ENCODE data around the gene MRPS15. TPM values are rescaled to one million over a fixed set of nuclear protein-coding genes. Genes with fewer than 3 reads are reported as not detected.
A peak's percentile ranks its signal among the peaks of the same experiment; 100 is the strongest.

Gene MRPS15
- total RNA-seq, 1 experiment from 2014 or later, result 213 TPM

DNA sequence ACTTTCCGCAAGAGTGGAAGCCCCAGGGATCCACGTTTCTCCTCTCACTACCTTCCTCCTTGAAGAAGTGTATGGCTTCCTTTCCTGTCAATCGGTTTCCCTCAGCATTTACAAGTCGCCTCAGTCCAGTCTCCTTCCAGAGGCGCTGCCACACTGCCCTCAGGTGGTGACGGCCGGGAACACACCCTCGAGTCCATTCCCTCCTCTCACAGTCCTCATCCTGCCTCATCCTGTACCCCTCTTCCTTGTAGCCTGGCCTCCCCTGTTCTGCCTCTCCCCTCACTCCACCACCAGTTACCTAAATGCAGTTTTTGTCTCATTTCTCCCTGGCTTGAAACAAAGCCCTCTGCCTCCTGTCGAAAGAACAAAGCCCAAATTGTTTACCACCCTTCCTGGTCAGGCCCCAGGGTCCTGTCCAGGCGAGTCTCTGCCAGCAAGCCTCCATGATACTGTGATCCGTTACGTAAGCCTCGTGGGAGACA is 43.3 kb downstream of the MRPS15 start:
- no peak for TF ChIP-seq EZH2 (IDR thresholded peaks at IDR 0.05; ENCODE audit: low read length, unreplicated experiment)
- TF ChIP-seq, protein P1, sequence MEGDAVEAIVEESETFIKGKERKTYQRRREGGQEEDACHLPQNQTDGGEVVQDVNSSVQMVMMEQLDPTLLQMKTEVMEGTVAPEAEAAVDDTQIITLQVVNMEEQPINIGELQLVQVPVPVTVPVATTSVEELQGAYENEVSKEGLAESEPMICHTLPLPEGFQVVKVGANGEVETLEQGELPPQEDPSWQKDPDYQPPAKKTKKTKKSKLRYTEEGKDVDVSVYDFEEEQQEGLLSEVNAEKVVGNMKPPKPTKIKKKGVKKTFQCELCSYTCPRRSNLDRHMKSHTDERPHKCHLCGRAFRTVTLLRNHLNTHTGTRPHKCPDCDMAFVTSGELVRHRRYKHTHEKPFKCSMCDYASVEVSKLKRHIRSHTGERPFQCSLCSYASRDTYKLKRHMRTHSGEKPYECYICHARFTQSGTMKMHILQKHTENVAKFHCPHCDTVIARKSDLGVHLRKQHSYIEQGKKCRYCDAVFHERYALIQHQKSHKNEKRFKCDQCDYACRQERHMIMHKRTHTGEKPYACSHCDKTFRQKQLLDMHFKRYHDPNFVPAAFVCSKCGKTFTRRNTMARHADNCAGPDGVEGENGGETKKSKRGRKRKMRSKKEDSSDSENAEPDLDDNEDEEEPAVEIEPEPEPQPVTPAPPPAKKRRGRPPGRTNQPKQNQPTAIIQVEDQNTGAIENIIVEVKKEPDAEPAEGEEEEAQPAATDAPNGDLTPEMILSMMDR (conservative IDR thresholded peaks at IDR 0.05; ENCODE audit: low read depth, low read length), result peak; percentile 94
- ATAC-seq (peak; percentile 92), DNase-seq (peak; percentile 95)
- no peak overlapping the region for H3K27ac ChIP-seq (ENCODE audit: low read length)
- POLR2A ChIA-PET (ENCODE audit: unreplicated experiment), result no interaction called here
- no peaks in the 10 kb centered on the region for H3K9me2 ChIP-seq (replicated peaks; ENCODE audit: low read length)
- H3K4me3 ChIP-seq (ENCODE audit: low read length), result no peak overlapping the region
- no peaks in the 10 kb centered on the region for H3K36me3 ChIP-seq (ENCODE audit: low read depth, low read length)
- H3K79me2 ChIP-seq (ENCODE audit: low read length), result no peaks in the 10 kb centered on the region
- H2AFZ ChIP-seq (ENCODE audit: low read length), result peak overlapping the region; percentile 89
- H3K9ac ChIP-seq (ENCODE audit: low read length), result no peak overlapping the region
- H3K4me1 ChIP-seq (ENCODE audit: insufficient read depth, low read length), result peaks cover 18% of the 10 kb centered on the region
- peak overlapping the region; percentile 65 for H3K4me2 ChIP-seq (ENCODE audit: low read length)
- H3F3A ChIP-seq (ENCODE audit: low read length, unreplicated experiment), result no peaks in the 10 kb centered on the region
- no peaks in the 10 kb centered on the region for H4K20me1 ChIP-seq (ENCODE audit: low read length)
- H3K27me3 ChIP-seq (ENCODE audit: low read length), result no peaks in the 10 kb centered on the region
- CTCF ChIA-PET, result interaction anchor here (1.0 kb wide), 1 partner anchor 78 kb away, joined by 3 read pairs; no protein-coding TSS in a partner anchor
- BruUV-seq (replicated peaks), result no TSS peak
- H3K9me3 ChIP-seq (ENCODE audit: low read length), result no peaks in the 10 kb centered on the region
- intact Hi-C loops (cut with micrococcal nuclease), result loop anchor here (1.0 to 2.0 kb wide), 3 partner anchors 52 to 124 kb away; no protein-coding TSS in a partner anchor

DNA sequence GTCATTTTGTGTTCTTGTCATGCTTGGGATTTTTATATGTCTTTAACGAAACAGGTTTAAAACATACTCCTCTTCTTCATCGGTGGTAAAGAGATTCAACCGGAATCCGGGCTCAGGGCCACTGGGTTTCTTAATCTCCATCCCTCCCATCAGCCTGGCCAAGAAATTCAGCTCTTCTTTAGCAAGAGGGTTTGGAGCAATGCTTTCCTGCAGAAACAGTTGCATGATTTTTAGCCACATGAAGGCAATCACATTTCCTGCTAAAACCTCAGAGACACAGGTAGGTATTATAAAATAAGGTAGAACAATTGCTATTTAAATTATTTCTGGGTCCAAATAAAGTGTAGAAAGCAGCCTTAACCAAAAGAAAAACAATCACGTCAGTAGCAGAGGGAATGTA is 43.8 kb downstream of the MRPS15 start:
- Histone ChIP-seq H3F3A (ENCODE audit: low read length, unreplicated experiment) (no peaks in the 10 kb centered on the region), H3K4me3 (ENCODE audit: low read length) (no peak overlapping the region), H2AFZ (ENCODE audit: low read length) (peak overlapping the region; percentile 89), H3K4me2 (ENCODE audit: low read length) (peak overlapping the region; percentile 65), H3K9me3 (ENCODE audit: low read length) (no peaks in the 10 kb centered on the region), H3K79me2 (ENCODE audit: low read length) (no peaks in the 10 kb centered on the region), H3K9ac (ENCODE audit: low read length) (no peak overlapping the region), H4K20me1 (ENCODE audit: low read length) (no peaks in the 10 kb centered on the region), H3K27me3 (ENCODE audit: low read length) (no peaks in the 10 kb centered on the region), H3K4me1 (ENCODE audit: insufficient read depth, low read length) (peaks cover 14% of the 10 kb centered on the region), H3K36me3 (ENCODE audit: low read depth, low read length) (no peaks in the 10 kb centered on the region), H3K9me2 (replicated peaks; ENCODE audit: low read length) (no peaks in the 10 kb centered on the region), H3K27ac (ENCODE audit: low read length) (no peak overlapping the region)
- TF ChIP-seq, protein P1 (conservative IDR thresholded peaks at IDR 0.05; ENCODE audit: low read depth, low read length), result no peak
- TF ChIP-seq EZH2phosphoT487 (IDR thresholded peaks at IDR 0.05; ENCODE audit: borderline replicate concordance, low read length), result no peak
- TF ChIP-seq EZH2 (IDR thresholded peaks at IDR 0.05; ENCODE audit: low read length, unreplicated experiment), result no peak
- DNase-seq, result no peak
- intact Hi-C loops (cut with micrococcal nuclease), result loop anchor here (1.0 to 2.0 kb wide), 3 partner anchors 51 to 124 kb away; no protein-coding TSS in a partner anchor
- no peak for ATAC-seq
- ChIA-PET CTCF (interaction anchor here (1.0 kb wide), 1 partner anchor 77 kb away, joined by 3 read pairs; no protein-coding TSS in a partner anchor), POLR2A (ENCODE audit: unreplicated experiment) (interaction anchor here (0.5 kb wide), 1 partner anchor 48 kb away, joined by 5 read pairs; no protein-coding TSS in a partner anchor)
- BruUV-seq (replicated peaks), result no TSS peak

DNA sequence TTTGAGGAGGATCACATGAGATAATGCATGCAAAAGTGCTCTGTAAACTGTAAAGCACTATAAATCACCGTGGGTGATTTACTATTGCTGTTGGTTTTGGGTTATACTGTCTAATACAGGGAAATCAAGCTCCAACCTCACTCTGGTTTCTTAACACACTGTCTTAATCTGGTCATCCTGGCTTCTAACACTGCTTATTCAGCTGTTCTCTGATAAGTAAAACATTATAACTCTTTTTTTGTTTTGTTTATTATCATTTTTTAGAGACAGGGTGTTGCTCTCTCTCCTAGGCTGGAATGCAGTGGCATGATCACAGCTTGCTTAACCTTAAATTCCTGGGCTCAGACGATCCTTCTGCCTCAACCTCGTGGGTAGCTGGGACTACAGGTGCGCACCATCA is 44.6 kb downstream of the MRPS15 start:
- intact Hi-C loops (cut with micrococcal nuclease), result no loop called here

More for the DNA sequence above, 44.6 kb downstream of the MRPS15 start:
- TF ChIP-seq EZH2 (IDR thresholded peaks at IDR 0.05; ENCODE audit: low read length, unreplicated experiment) (no peak), EZH2phosphoT487 (IDR thresholded peaks at IDR 0.05; ENCODE audit: borderline replicate concordance, low read length) (no peak)
- TF ChIP-seq, protein P1 (conservative IDR thresholded peaks at IDR 0.05; ENCODE audit: low read depth, low read length), result no peak
- H3K4me1 ChIP-seq (ENCODE audit: insufficient read depth, low read length), result peaks cover 14% of the 10 kb centered on the region
- no TSS peak for BruUV-seq (replicated peaks)
- H3K4me2 ChIP-seq (ENCODE audit: low read length), result no peak overlapping the region
- H3K9me3 ChIP-seq (ENCODE audit: low read length), result no peaks in the 10 kb centered on the region
- H3K9ac ChIP-seq (ENCODE audit: low read length), result no peak overlapping the region
- H3F3A ChIP-seq (ENCODE audit: low read length, unreplicated experiment), result no peaks in the 10 kb centered on the region
- H4K20me1 ChIP-seq (ENCODE audit: low read length), result no peaks in the 10 kb centered on the region
- H3K27me3 ChIP-seq (ENCODE audit: low read length), result no peaks in the 10 kb centered on the region
- no peak overlapping the region for H3K27ac ChIP-seq (ENCODE audit: low read length)
- H3K4me3 ChIP-seq (ENCODE audit: low read length), result no peak overlapping the region
- ChIA-PET CTCF (interaction anchor here (0.6 kb wide), 1 partner anchor 22 kb away, joined by 4 read pairs; no protein-coding TSS in a partner anchor), POLR2A (ENCODE audit: unreplicated experiment) (no interaction called here)
- H2AFZ ChIP-seq (ENCODE audit: low read length), result no peak overlapping the region
- no peaks in the 10 kb centered on the region for H3K79me2 ChIP-seq (ENCODE audit: low read length)
- DNase-seq (no peak), ATAC-seq (no peak)
- no peaks in the 10 kb centered on the region for H3K36me3 ChIP-seq (ENCODE audit: low read depth, low read length)
- no peaks in the 10 kb centered on the region for H3K9me2 ChIP-seq (replicated peaks; ENCODE audit: low read length)
